Upper lobe of right lung (tissue), 1 donor: Measurements from ENCODE around the gene RNASEL. TPM values are rescaled to one million over a fixed set of nuclear protein-coding genes. Genes with fewer than 3 reads are reported as not detected.
"Not testable (repeated sequence)": the region's sequence is repeated elsewhere in the genome, so short reads cannot be mapped to it uniquely, and the experiment has no call there.

ENCODE experiments used
- ATAC-seq: fragments of 200-7000 bp; cut with Tn5 transposase; one replicate; pipeline ENCODE4 v1.9.1; 2020; ENCODE audit warnings: mild to moderate bottlenecking, moderate library complexity
- DNase-seq: peaks from one replicate; pipeline ENCODE4 v3.0.0-alpha.2; 2020
- H3K27ac ChIP-seq: fragments of 200-600 bp; one replicate; pipeline ENCODE4 v1.8.0; 2022
- H3K27me3 ChIP-seq: fragments of 200-600 bp; one replicate; pipeline ENCODE4 v1.8.0; 2022; ENCODE audit warnings: mild to moderate bottlenecking
- H3K36me3 ChIP-seq: fragments of 200-600 bp; one replicate; pipeline ENCODE4 v1.8.0; 2022
- H3K4me1 ChIP-seq: fragments of 200-600 bp; one replicate; pipeline ENCODE4 v1.8.0; 2022
- H3K4me3 ChIP-seq: fragments of 200-600 bp; one replicate; pipeline ENCODE4 v1.8.0; 2022; ENCODE audit warnings: mild to moderate bottlenecking
- H3K9me3 ChIP-seq: fragments of 200-600 bp; one replicate; pipeline ENCODE4 v1.8.0; 2022
- intact Hi-C: fragments of 100-400 bp; cut with DNase I; formaldehyde crosslinking; loops from one replicate; pipeline ENCODE4 v1.11.0; 2022
- total RNA-seq: library from RNA; stranded (reverse); fragmentation: NEBNext Ultra II Directional; extraction: Animal tissue kit (Norgen Biotek cat#: 25700); gene quantifications from one replicate; pipeline ENCODE4 v1.2.1, GENCODE V29; 2021
- TF ChIP-seq, protein P1 (sequence below): fragments of 200-600 bp; IDR thresholded peaks from one replicate; pipeline ENCODE4 v1.8.0; 2022; ENCODE audit warnings: antibody characterized with exemption
- donor health status: DM: no; HTN: yes; CAD: no; lungs with severe emphysema.

The RNASEL gene
- total RNA-seq, 1 donor from 2014 or later, result 12.8 TPM

GRCh38 chr1:182533896-182534295 lies 55.2 kb downstream of the RNASEL start:
- no peaks in the 10 kb centered on the region for H3K36me3 ChIP-seq
- H3K9me3 ChIP-seq, result no peaks in the 10 kb centered on the region
- no peaks in the 10 kb centered on the region for H3K4me1 ChIP-seq
- TF ChIP-seq, protein P1, sequence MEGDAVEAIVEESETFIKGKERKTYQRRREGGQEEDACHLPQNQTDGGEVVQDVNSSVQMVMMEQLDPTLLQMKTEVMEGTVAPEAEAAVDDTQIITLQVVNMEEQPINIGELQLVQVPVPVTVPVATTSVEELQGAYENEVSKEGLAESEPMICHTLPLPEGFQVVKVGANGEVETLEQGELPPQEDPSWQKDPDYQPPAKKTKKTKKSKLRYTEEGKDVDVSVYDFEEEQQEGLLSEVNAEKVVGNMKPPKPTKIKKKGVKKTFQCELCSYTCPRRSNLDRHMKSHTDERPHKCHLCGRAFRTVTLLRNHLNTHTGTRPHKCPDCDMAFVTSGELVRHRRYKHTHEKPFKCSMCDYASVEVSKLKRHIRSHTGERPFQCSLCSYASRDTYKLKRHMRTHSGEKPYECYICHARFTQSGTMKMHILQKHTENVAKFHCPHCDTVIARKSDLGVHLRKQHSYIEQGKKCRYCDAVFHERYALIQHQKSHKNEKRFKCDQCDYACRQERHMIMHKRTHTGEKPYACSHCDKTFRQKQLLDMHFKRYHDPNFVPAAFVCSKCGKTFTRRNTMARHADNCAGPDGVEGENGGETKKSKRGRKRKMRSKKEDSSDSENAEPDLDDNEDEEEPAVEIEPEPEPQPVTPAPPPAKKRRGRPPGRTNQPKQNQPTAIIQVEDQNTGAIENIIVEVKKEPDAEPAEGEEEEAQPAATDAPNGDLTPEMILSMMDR, result no peak
- DNase-seq (no peak), ATAC-seq (no peak)
- no peaks in the 10 kb centered on the region for H3K27me3 ChIP-seq
- H3K27ac ChIP-seq, result no peak overlapping the region
- H3K4me3 ChIP-seq, result no peak overlapping the region
- intact Hi-C loops, result no loop called here

DNA sequence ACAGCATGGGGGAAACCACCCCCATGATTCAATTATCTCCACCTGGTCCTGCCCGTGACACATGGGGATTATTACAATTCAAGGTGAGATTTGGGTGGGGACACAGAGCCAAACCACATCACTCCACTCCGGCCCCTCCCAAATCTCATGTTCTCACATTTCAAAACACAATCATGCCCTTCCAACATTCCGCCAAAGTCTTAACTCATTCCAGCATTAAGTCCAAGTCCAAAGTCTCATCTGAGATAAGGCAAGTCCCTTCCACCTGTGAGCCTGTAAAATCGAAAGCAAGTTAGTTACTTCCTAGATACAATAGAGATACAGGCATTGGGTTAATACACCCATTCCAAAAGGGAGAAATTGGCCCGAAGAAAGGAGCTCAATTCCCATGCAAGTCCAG lies 60.9 kb downstream of the RNASEL start:
- ATAC-seq, H3K36me3 ChIP-seq, H3K4me3 ChIP-seq, H3K4me1 ChIP-seq, H3K27me3 ChIP-seq, intact Hi-C loops, DNase-seq, H3K9me3 ChIP-seq, H3K27ac ChIP-seq: not testable (repeated sequence)

- no peak for ATAC-seq
- TF ChIP-seq, protein P1, result no peak
- Histone ChIP-seq H3K4me3 (no peak overlapping the region), H3K4me1 (no peaks in the 10 kb centered on the region), H3K27ac (no peak overlapping the region), H3K27me3 (no peaks in the 10 kb centered on the region), H3K9me3 (peaks cover 5% of the 10 kb centered on the region), H3K36me3 (no peaks in the 10 kb centered on the region)
- intact Hi-C loops, result no loop called here
- DNase-seq, result no peak
Observed at GRCh38 chr1:182527680-182528079, 61.4 kb downstream of the RNASEL start.

- ATAC-seq (no peak), DNase-seq (no peak)
- H3K36me3 ChIP-seq, result no peaks in the 10 kb centered on the region
- no peak overlapping the region for H3K4me3 ChIP-seq
- intact Hi-C loops, result no loop called here
- H3K27ac ChIP-seq, result no peak overlapping the region
- H3K4me1 ChIP-seq, result no peaks in the 10 kb centered on the region
- H3K9me3 ChIP-seq, result peaks cover 5% of the 10 kb centered on the region
- no peaks in the 10 kb centered on the region for H3K27me3 ChIP-seq
- TF ChIP-seq, protein P1, result no peak
Observed at GRCh38 chr1:182525342-182525741, 63.7 kb downstream of the RNASEL start.

Other genes with a start within 250 kb of the RNASEL start
- 1,001 TPM for gene GLUL, start 197.5 kb downstream of the RNASEL start, total RNA-seq
- not detected for gene TEDDM1, start 188.6 kb downstream of the RNASEL start, total RNA-seq
- not detected for gene RGSL1, start 139.1 kb downstream of the RNASEL start, total RNA-seq
- gene RGS16, start 15.1 kb upstream of the RNASEL start, total RNA-seq, result 12.0 TPM
- not detected for gene RGS8, start 95.3 kb upstream of the RNASEL start, total RNA-seq
- gene NPL, start 200.5 kb upstream of the RNASEL start, total RNA-seq, result 44.5 TPM